Prostate gland (tissue), 2 donors: Measurements from ENCODE around the gene RTTN.

ENCODE experiments used
- POLR2A ChIP-seq: fragments of 450-650 bp; IDR thresholded peaks from one replicate; pipeline ENCODE4 v1.6.1; 2016; ENCODE audit warnings: antibody characterized with exemption, mild to moderate bottlenecking
- POLR2AphosphoS5 ChIP-seq: sonication (generic); formaldehyde crosslinking; IDR thresholded peaks from one replicate; pipeline ENCODE4 v1.6.1; 2017; ENCODE audit warnings: antibody characterized with exemption
- TF ChIP-seq, protein P1 (sequence below), 4 experiments: fragments of 200-600 bp in 2 of 4; fragments of 450-650 bp in 2 of 4; sonication (generic) in 2 of 4; IDR thresholded peaks; 1 replicate in 3 of 4; 2 replicates in 1 of 4; pipeline ENCODE4 v1.5.1; 2016 to 2019; ENCODE audit warnings: antibody characterized with exemption in 4 of 4, mild to moderate bottlenecking in 2 of 4, moderate library complexity in 2 of 4

DNA sequence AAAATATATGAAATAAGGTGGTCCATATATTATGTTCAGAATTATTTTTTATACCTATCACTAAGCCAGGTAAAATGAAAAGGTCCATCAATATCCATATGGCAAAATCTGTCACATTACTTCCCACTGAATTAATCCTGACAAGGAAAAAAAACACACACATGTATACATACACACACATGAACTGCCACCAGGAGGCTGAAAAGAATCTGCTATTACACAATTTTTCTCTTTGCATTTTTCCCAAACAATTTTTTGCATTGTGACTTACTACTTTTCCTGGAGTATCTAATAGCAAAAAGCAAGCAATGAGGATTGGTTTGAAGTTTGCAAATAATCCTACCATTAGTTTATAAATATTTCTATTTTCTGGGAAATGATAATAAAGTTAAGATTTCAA, 129.6 kb downstream of the RTTN start:
- TF ChIP-seq, protein P1, sequence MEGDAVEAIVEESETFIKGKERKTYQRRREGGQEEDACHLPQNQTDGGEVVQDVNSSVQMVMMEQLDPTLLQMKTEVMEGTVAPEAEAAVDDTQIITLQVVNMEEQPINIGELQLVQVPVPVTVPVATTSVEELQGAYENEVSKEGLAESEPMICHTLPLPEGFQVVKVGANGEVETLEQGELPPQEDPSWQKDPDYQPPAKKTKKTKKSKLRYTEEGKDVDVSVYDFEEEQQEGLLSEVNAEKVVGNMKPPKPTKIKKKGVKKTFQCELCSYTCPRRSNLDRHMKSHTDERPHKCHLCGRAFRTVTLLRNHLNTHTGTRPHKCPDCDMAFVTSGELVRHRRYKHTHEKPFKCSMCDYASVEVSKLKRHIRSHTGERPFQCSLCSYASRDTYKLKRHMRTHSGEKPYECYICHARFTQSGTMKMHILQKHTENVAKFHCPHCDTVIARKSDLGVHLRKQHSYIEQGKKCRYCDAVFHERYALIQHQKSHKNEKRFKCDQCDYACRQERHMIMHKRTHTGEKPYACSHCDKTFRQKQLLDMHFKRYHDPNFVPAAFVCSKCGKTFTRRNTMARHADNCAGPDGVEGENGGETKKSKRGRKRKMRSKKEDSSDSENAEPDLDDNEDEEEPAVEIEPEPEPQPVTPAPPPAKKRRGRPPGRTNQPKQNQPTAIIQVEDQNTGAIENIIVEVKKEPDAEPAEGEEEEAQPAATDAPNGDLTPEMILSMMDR (IDR thresholded peaks at IDR 0.05) = no peak
- TF ChIP-seq POLR2AphosphoS5 (no peak), POLR2A (no peak)
